ENCODE measurements around the gene SP2.
"Not testable (repeated sequence)": the region's sequence is repeated elsewhere in the genome, so short reads cannot be mapped to it uniquely, and the experiment has no call there.

The SP2 gene

DNA sequence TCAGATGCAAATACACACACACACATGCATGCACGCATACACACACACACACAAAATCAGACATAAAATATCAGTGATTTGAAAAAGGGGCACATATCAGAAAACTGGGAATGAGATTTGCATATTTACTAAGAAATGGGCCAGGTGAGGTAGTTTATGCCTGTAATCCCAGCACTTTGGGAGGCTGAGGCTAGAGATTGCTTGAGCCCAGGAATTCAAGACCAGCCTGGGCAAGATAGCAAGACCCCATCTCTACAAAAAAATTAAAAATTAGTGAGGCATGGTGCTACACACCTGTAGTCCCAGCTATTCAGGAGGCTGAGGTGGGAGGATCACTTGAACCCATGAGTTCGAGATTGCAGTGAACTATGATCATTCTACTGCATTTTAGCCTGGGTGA lies 23.0 kb downstream of the SP2 start:
- no peak for DNase-seq (ENCODE audit: low read depth in 3 of 3)

DNA sequence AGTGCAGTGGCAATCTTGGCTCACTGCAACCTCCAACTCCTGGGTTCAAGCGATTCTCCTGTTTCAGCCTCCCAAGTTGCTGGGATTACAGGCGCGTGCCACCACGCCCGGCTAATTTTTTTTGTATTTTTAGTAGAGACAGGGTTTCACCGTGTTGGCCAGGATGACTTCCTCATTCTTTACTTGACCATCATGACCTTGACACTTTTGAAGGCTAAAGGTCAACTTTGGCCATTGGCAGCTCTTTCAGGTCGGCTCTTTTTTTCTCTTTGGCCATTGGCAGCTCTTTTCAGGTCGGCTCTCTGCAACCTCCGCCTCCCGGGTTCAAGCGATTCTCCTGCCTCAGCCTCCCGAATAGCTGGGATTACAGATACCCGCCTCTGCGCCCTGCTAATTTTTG lies 23.9 kb downstream of the SP2 start:
- not testable (repeated sequence) for DNase-seq (ENCODE audit: low read depth in 3 of 3)

DNA sequence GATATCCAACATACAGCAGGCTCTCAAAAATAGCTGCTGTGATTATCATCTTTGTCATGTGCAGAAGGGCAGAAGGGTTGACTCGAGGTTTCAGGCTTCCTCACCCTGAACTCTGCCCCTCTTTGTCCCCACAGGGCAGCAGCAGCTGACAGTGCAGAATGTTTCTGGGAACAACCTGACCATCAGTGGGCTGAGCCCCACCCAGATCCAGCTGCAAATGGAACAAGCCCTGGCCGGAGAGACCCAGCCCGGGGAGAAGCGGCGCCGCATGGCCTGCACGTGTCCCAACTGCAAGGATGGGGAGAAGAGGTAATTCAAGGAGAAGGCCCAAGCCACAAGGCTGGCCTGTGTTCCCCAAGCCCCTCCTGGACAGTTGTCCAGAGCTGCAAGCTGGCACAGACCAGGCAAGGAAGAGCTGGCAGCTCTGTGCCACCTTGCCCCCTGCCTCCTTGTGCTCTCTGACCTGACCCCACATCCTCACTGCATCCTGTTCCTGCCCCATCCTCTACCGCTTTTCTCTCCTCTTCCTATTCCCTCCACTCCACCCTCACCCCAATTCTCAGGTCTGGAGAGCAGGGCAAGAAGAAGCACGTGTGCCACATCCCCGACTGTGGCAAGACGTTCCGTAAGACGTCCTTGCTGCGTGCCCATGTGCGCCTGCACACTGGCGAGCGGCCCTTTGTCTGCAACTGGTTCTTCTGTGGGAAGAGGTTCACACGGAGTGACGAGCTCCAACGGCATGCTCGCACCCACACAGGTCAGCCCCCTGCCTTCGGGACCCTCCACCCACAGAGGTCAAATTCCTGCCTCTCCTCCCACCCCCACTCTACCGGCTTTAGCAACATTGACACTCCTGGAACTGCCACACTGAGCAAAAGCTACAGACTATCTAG lies 29.0 kb downstream of the SP2 start:
- no peak for DNase-seq (ENCODE audit: low read depth in 3 of 3)

DNA sequence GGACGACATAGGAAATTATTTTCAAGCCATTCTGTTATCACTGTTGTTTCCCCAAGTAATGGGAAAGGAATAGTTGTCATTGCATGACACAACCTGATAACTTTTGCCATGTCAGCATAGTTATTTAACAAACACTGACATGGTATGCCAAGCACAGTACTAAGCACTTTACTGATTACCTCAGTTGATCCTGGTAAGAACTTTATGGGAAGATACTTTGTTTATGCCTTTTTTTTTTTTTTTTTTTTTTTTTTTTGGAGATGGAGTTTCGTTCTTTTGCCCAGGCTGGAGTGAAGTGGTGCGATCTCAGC lies 29.6 kb downstream of the SP2 start:
- no peak for DNase-seq (ENCODE audit: low read depth in 3 of 3)

DNA sequence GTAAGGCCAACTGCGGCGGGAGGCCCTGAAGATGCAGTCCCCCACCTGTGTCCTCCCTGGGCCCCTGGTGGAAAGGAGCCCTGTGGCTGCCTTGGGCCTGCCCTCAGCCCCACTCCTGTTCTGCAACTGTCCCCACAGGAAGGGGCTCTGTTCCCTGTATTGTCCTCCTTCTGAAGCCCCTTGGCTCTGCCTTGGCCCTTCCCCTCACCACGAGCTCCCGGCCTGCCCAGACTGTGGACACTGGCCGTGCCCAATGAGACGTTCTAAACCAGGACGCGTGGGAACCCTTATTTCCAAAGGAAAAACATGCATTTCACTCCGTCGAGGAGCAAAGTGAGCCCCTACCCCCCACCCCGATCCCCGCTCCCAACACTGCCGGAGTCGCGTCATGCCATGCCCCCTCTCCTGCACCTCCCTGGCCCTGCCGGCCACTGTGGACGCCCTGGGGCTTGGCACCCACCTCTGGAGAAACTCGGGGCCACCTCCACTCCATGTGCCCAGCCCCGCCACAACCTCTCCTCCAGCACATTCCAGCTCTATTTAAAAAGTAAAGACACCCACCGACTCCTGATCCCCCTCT lies 31.9 kb downstream of the SP2 start:
- DNase-seq (ENCODE audit: low read depth in 3 of 3), result no peak

DNA sequence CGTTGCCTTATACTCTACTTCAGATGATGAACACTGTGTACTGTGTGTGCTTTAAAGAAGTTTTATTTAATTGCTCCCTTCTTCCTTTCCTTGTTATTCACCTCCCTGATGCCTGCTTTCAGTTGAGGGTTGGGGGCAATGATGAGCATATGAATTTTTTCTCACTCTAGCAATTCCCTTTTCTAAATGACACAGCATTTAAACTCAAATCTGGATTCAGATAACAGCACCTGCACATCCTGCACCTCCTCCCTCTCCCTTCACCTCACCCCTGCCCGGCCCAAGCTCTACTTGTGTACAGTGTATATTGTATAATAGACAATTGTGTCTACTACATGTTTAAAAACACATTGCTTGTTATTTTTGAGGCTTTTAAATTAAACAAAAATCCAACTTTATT lies 32.4 kb downstream of the SP2 start:
- no peak for DNase-seq (ENCODE audit: low read depth in 3 of 3)

DNA sequence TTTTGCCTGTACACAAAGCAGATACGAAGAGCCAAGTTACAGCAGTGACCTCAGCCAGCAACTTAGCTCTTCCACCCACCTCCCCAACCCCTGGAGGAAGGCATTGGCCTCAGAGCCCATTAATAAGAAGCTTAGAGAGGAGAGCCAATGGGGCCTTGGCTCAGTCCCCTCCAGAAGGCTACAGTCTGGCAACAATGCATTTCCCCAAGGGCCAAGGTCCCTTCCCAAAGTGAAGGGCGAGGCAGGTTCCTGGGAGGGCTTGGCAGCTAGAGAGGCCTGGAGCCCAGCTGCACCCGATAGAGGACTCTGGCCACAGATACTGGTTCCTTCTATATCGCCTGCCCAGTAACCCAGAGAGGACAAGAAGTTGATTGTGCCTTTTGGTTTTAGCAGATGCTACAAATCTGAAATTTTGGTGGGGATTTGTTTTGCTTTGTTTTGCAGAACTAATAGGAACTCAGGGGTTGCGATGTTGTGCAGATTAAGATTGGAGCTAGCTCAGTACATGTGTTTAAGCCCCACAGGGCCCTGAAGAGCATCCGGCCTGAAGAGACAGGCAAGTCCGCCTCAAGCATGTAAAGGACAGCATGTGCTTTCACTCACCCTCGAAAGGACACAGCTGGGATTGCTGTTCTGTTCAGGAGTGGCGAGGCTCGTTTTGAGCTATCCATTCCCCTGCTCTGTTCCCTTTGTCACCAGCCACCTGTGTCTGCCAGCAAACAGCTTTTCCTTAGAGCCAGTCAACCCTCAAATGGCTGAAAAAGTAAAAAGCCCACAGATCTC lies 33.4 kb downstream of the SP2 start:
- DNase-seq (ENCODE audit: low read depth in 3 of 3), result no peak

DNA sequence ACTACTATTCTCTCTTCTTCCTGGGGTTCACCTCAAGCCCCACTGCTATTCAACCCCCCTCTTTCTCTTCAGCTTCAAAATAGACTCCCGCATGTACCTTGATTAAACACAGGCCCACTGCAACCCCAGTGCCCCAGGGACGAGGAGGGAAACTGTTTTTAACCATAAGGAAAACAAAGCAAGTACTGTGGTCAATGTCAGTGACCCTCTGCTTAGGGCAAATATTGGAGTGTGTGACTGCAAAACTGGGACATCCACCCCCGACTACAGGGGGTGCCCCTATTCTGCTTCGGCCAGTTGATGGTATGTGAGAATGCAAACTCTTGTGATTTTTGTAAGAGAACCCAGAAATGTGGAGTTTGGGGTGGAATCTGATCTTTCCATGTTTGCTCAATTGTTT lies 35.8 kb downstream of the SP2 start:
- DNase-seq (ENCODE audit: low read depth in 3 of 3), result no peak

DNA sequence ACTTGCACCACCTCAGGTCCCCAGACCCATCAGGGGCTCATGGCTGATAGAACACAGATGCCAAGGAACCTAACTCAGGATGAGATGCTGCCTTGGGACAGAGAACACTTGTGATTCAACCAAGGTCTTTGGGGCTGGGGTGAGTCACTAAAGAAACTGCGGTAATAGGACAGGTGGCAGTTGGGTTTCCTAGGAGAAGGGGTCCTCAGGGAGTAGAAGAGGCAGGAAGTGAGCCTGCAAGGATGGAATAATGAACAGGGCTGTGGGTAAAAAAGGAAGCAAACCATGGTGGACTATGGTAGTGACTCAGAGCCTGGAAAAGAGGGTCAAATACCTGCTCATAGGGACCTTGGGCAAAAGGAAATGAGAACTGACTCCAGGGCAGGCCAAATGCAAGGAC lies 38.8 kb downstream of the SP2 start:
- DNase-seq (ENCODE audit: low read depth in 3 of 3), result no peak

DNA sequence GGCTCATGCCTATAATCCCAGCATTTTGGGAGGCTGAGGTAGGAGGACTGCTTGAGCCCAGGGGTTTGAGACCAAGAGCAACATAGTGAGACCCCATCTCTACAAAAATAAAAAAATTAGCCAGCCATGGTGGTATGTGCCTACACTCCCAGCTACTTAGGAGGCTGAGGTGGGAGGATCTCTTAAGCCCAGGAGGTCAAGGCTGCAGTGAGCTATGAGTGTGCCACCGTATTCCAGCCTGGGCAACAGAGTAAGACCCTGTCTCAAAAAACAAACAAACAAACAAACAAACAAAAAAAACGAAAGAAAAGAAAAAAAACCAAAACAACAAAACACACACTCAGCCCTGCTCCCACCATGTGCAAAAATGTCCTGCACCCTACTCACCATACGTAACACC lies 39.4 kb downstream of the SP2 start:
- not testable (repeated sequence) for DNase-seq (ENCODE audit: low read depth in 3 of 3)

DNA sequence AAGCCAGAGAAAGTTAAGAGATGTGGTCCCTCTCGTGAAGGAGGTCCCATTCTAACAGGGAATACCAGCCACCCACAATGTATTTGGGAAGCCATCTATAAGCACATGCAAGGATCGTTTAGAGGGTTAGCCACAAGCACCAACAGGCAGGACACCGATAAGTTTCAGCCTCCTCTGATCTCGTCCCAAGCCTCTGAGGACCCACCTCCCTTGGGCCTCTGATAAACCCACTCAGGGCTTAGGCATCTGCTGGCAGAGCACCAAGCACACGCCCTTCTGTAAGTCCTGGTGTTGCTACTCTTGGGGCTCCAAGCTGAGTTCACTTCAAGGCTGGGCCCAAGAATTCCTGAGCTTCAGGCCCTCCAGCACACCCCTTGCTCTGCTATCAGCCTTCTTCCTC lies 39.9 kb downstream of the SP2 start:
- no peak for DNase-seq (ENCODE audit: low read depth in 3 of 3)

DNA sequence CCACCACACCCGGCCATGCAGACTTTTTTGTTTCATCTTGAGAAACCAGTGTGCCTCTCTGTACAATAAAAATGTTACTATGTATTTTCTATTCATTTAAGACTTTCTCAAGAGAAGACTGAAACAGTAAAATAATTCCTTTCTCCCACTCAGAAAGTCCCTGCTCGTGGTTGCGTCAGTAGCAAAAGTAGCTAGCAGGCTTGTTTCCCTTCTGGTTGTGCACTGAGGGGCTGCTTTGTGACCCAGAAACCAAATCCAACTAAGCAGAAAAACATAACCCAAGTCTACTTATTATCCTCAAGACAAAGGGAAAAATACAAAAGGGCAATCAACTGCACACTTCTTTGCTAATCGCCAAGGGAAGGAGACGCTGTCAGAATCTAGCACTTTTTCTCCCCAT lies 41.9 kb downstream of the SP2 start:
- DNase-seq (ENCODE audit: low read depth in 3 of 3), result no peak

DNA sequence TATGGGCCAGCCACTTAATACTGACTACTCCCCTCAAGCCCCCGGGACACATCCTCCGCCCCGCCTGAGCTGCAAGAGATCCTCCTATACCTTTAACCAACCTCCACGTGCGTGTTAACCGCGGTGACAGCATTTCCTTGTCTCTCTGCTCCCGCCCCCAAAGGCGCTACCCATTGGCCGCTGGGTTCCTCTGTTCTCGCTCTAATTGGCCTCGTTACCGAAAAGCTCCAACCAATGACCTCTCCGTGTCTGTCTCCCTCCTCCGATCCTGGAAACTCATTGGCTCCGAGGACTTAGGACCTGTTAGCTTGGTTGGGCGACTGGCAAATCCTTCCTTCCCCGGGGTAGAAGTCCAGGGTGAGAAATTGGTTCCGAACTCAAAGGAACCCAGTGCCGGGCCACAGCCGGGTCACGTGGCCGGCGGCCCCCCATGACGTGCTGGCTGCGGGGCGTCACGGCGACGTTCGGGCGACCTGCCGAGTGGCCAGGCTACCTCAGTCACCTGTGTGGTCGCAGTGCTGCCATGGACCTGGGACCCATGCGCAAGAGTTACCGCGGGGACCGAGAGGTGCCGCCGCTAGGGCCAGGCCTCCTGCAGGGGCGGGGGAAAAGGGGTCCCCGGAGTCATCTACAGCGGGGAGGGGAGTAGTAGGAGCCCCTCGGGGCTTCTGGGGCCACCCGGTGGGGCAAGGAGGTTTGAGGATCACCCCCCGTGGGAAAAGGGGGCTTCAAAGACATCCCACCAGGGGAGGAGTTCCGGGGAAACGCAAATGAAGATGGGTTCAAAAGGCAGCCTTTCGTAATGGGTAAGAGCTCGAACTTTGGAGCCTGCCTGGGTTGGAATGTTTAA lies 45.4 kb downstream of the SP2 start, which contains the start of gene PNPO:
Gene PNPO, plus strand, starts transcription at position 326 of the 850 bp plus-strand sequence. Its CDS starts 105 bp downstream, at position 431.
- DNase-seq (ENCODE audit: low read depth in 3 of 3), result peak; percentile 90 to 95 (median 94)

DNA sequence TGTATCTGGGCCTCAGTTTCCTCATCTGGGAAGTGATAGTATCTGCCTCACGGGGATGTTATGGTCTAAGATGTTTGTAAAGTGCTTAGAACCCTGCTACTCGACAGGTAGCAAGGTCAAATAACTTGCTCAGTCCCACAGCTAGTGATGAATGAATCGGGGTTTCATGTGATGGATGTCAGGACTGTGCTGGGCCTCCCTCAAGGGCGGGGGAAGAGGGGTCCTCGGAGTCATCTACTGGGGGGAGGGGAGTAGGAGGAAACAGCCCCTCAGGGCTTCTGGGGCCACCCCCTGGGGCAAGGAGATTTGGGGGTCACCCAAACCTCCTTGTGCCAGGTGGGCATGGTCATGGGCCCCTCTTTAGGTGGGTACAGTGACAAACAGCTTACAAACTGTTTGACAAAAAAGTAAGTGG lies 46.1 kb downstream of the SP2 start:
- DNase-seq (ENCODE audit: low read depth in 3 of 3), result no peak

DNA sequence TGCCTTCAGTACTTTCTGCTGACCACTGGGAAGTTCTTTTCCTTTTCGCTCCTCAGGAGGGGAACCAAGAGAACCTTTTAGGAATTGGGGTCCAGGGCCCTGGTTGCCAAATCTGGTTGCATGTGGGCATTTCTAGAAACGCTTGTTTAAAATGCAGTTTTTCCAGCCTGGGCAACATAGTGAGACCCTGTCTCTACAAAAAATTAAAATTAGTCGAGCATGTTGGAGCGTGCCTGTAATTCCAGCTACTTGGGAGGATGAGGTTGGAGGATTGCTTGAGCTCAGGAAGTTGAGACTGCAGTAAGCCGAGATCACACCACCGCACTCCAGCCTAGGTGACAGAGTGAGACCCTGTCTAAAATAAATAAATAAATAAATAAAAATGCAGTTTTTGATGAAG lies 46.5 kb downstream of the SP2 start:
- no peak for DNase-seq (ENCODE audit: low read depth in 3 of 3)

DNA sequence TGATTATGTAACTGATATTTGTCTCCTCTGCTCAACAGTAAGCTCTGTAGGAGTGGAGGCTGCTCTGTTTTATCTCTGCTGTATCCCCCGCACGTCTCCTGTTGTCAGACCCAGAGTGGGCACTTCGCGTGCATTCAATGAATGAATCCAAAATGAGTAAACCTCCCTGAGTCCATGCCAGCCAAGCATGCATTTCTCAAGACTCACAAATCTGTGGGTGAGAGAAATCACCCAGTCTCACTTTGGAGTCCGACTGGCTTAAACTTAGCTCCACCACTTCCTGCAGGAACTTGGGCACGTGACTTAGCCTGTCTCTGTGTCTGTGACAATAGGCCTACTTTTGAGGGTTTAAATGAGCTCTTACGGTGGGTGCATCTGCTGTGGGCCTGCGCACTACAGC lies 49.0 kb downstream of the SP2 start:
- DNase-seq (ENCODE audit: low read depth in 3 of 3), result no peak

DNA sequence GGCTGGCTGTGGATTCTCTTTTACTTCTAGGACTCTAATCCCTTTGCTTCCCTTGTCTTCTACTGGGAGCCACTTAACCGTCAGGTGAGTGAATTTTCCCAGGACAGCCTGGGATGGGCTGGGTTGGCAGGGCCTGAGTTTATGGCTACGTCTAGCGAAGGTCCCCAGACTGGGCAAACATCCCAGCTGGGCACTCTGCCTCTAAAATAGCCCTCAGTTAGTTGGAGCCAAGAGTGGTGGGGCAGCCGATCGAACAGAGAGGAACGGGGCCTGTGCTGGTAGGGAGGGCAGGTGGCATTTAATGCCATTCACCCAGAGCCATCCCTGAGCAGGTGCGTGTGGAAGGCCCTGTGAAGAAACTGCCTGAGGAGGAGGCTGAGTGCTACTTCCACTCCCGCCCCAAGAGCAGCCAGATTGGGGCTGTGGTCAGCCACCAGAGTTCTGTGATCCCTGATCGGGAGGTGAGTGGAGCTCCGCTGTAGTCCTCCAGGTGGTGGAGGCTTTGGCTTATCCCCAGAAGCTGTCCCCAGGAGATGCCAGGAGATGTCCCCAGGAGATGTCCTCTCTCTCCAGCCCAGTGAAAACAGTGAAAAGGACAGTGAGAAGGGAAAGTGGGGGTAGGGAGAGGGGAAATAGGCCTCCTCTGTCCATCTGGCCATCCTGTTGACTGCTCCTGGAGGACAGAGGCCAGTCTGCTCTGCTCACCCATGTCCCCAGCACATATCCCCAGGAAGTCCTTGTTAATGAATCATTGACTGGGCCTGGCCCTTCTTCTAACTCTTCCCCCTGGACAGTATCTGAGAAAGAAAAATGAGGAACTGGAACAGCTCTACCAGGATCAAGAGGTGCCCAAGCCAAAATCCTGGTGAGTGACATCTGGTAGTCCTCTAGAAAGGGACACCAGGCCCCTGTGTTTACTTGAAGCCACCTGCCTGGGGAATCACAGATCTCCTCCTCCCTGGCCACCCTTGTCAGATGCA lies 49.8 kb downstream of the SP2 start:
- no peak for DNase-seq (ENCODE audit: low read depth in 3 of 3)

DNA sequence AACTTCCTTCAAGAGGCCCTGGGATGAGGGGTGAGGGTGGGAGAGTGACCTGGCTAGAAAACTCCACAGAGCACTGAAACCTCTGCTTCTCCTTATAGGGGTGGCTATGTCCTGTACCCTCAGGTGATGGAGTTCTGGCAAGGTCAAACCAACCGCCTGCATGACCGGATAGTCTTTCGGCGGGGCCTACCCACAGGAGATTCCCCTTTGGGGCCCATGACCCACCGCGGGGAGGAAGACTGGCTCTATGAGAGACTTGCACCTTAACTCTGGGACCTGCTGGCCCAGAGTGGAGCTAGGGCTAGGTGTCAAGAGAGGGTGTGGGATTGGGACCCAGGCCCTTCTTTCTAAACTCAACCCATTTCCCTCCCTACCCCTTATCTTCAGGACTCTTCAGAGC lies 50.5 kb downstream of the SP2 start:
- no peak for DNase-seq (ENCODE audit: low read depth in 3 of 3)

DNA sequence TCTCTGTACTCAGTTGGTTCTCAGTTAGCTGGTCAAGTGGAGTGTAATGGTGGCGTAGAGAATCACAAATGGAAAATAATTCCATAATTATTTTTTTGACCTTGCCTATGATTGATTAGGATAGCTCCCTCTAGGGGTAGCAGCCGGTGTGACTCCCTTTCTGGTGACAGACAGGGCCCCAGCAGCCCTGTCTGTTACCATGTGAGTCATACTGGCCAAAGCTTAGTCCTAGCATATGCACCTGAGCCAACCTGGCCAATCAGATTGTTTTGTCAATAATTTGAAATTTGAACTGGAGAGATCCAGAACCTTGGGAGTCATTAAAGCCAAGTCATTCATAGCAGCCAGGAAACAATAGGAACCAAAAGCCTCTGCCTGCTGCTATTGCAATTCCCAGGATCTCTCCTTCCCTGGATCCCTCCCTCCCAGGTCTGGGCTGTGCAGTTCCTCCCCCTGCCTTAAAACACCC lies 50.9 kb downstream of the SP2 start:
- peak; percentile 66 to 70 (median 69) for DNase-seq (ENCODE audit: low read depth in 3 of 3)

DNA sequence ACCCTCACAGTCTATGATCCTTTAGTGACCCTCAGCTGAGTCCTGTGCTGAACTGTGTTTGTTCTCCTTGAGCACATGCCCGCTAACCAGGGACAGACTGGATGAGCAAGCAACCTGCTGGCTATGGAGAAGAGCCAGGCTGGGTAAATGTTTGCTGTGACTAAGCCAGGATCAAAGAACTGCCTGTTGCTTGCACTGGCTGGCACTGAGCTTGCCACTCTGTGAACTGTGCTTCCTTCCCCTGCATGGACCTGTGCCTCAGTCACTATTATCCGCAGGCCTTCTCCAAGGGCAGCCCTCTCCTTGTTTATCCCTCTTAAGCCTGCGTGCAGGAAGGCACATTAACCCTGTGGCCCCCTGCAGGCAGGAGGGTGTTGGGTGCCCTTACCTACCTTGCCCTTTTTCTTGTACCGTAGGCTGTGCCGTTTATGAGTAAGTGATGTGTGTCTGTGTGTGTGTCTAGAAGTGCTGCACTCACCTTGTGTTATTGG lies 52.7 kb downstream of the SP2 start:
- no peak for DNase-seq (ENCODE audit: low read depth in 3 of 3)

Data from stimulated activated CD4-positive, alpha-beta T cell treated with anti-CD3 and anti-CD28 coated beads, TNF-alpha, amount 100 ng/mL, for 48 hours (primary cell).